HG02571 (cell line): ENCODE measurements around the gene G6PC2.

Experiments
- ATAC-seq: cut with Tn5 transposase; IDR thresholded peaks from one replicate; pipeline ENCODE4 v1.9.1; 2021; ENCODE audit warnings: mild to moderate bottlenecking, moderate library complexity; ENCODE audit not compliant: unreplicated experiment

Gene G6PC2

GRCh38 chr2:168944065-168944464 lies 43.0 kb downstream of the G6PC2 start:
- ATAC-seq, result no peak

- no peak for ATAC-seq
Observed at GRCh38 chr2:168945508-168945907, 44.4 kb downstream of the G6PC2 start.

GRCh38 chr2:168948621-168949212 lies 47.6 kb downstream of the G6PC2 start:
- no peak for ATAC-seq

- no peak for ATAC-seq
Observed at GRCh38 chr2:168949324-168949723, 48.2 kb downstream of the G6PC2 start.

- ATAC-seq, result no peak
Observed at GRCh38 chr2:168951871-168952270, 50.8 kb downstream of the G6PC2 start.

- ATAC-seq, result no peak
Observed at GRCh38 chr2:168952424-168952823, 51.3 kb downstream of the G6PC2 start.

- no peak for ATAC-seq
Observed at GRCh38 chr2:168954256-168954655, 53.2 kb downstream of the G6PC2 start.

- ATAC-seq, result no peak
Observed at GRCh38 chr2:168955321-168955720, 54.2 kb downstream of the G6PC2 start.

- no peak for ATAC-seq
Observed at GRCh38 chr2:168956392-168956791, 55.3 kb downstream of the G6PC2 start.
